ENCODE results near the gene RAP1GAP2.

- TF ChIP-seq CTCF (tag by site-specific recombination; IDR thresholded peaks at IDR 0.05), result no peak
- no peak for TF ChIP-seq ZNF10 (tag by site-specific recombination; IDR thresholded peaks at IDR 0.05)
- TF ChIP-seq ZFP41 (tag by site-specific recombination; IDR thresholded peaks at IDR 0.05; ENCODE audit: borderline replicate concordance), result no peak
- TF ChIP-seq ZNF510 (tag by site-specific recombination; IDR thresholded peaks at IDR 0.05; ENCODE audit: insufficient replicate concordance), result no peak
- no peak for TF ChIP-seq ZNF350 (tag by site-specific recombination; IDR thresholded peaks at IDR 0.05)
- TF ChIP-seq REST (tag by site-specific recombination; IDR thresholded peaks at IDR 0.05), result no peak
- no peak for TF ChIP-seq ZBTB20 (tag by site-specific recombination; IDR thresholded peaks at IDR 0.05)
- no peak for TF ChIP-seq ZNF701 (tag by site-specific recombination; IDR thresholded peaks at IDR 0.05)
Measured at GRCh38 chr17:3026125-3026855, 230.1 kb downstream of the RAP1GAP2 start.
